ENCODE measurements around the gene COL28A1.

COL28A1 gene

DNA sequence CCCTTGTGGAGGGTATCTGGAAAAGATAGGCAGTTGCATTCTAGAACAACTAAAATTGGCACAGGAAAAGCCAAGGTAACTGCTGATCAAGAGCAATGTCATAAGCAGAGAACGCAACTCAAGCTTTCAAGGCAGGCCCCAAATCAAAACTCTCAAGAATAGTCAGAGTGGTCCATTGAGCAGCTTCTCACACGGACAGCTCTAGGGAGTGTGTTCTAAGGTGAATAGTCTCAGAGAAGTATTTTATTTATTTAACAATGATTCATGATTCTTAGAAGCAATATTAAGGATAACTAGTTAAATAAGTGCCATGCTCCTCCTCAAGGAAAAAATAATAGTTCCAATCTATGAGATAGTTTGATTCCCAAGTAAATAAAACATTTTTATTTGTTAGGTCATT lies 83.0 kb downstream of the COL28A1 start:
- no peak for DNase-seq

GRCh38 chr7:7452119-7452518 lies 83.6 kb downstream of the COL28A1 start:
- DNase-seq, result no peak

DNA sequence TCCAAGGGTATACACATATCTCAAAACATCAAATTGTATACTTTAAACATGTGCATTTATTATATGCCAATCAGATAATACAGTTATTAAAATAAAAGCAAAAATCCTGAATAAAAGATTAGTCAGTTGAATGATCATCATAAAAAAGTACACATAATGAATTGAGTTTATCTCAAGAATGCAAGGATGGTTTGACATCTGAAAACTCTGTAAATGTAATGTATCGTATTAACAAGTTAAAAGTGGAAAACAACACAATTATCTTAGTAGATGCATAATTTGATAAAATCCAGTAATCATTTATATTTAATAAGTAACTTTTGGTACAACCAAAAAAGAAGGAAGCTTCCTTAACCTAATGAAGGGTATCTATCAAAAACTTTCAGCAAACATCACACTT lies 86.6 kb downstream of the COL28A1 start:
- DNase-seq, result no peak

- no peak for DNase-seq
Observed at GRCh38 chr7:7446616-7447015, 89.1 kb downstream of the COL28A1 start.

GRCh38 chr7:7443806-7444350 lies 91.8 kb downstream of the COL28A1 start:
- DNase-seq, result no peak

- DNase-seq, result no peak
Observed at GRCh38 chr7:7439564-7439963, 96.1 kb downstream of the COL28A1 start.

- no peak for DNase-seq
Observed at GRCh38 chr7:7438851-7439250, 96.8 kb downstream of the COL28A1 start.

DNA sequence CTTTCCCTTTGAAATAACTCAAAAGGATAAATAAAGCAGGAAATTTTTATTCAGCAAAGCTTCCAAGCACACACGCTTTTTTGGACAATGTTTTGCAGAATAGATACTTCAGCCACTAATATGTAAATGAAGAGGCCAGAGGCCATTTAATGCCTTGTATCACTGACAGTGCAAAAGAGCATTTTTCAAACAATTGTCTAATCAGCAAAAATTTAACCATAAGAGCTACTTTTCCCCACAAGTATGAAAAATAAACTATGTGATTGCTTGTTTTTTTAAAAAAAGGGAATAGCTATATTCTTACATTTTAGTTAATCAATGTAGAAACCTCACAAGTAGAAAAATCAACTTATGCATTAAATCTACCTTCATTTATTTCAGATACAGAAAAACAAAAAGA lies 99.7 kb downstream of the COL28A1 start:
- no peak for DNase-seq

DNA sequence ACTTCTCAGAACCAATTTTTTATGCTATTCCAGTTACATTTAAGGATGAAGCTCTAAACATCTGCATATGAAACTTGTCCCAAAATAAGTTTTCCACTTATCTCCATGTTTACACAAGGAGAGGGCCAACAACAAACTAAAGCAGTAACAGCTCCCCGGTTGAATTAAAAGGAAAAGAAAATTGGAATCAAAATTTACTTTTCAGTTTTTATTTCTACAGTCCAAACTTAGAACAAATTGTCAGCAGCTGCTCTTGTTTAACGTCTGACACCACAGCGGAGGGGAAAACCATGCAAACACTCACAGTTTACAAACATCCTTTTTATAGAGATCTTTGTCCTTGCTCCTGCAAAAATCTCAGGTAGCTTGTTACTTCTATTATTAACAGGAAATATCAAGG lies 101.3 kb downstream of the COL28A1 start:
- no peak for DNase-seq

GRCh38 chr7:7433811-7434210 lies 101.9 kb downstream of the COL28A1 start:
- DNase-seq, result no peak

DNA sequence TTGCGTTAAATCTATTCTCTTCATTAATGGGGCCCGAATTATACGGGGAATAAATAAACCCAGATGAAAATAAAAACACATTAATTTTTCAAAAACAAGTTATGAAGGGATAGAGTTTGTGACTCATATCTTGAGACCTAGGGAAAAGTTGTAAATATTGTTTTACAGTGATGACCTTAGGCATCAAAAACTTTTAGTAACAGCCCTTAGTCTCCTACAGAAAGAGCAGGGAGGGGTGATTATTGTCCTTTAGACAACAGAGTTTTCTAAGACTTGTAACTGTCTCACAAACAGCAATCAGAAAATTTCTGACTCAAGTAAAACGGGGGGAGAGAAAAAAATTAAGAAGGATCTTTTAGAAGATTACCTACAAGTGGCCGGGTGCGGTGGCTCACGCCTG lies 102.7 kb downstream of the COL28A1 start:
- no peak for DNase-seq

DNA sequence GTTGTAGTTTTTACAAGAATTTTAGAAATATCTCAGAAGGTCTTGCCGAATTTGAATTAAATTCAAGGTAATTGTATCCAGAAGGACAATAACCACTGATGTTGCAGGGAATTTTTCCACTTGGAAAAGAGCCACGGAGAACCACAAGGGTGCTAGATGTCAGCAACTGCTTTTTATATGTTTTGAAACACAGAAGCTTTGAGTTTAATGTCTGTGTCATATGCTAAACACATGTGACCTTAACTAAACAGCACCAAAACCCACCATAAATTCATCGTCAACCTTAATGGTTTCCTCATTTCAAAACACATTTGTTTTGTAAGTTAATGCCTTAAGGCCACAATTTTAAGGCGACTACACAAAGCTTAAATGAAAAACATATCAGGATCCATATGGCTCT lies 106.9 kb downstream of the COL28A1 start:
- no peak for DNase-seq

DNA sequence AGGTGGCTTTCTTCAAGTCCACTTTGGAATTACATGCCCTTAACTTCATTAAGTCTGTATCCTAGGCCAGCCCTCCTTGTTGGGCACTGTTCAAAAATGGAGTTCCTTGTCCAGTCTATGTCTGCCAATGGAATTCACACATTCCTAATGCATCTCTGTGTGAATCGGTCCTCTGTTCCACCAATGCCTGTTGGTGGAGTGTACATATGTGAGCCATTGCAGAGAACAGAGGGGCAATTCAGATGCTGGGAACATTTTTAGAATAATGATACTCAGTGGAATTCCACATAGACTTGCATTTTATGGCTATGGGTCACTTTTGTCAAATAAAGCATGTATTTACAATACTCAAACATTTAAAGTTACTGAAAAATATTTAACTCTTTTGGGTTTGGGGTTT lies 108.3 kb downstream of the COL28A1 start:
- DNase-seq, result no peak

- DNase-seq, result no peak
Observed at GRCh38 chr7:7426676-7427075, 109.0 kb downstream of the COL28A1 start.

- no peak for DNase-seq
Observed at GRCh38 chr7:7425321-7425720, 110.4 kb downstream of the COL28A1 start.

DNA sequence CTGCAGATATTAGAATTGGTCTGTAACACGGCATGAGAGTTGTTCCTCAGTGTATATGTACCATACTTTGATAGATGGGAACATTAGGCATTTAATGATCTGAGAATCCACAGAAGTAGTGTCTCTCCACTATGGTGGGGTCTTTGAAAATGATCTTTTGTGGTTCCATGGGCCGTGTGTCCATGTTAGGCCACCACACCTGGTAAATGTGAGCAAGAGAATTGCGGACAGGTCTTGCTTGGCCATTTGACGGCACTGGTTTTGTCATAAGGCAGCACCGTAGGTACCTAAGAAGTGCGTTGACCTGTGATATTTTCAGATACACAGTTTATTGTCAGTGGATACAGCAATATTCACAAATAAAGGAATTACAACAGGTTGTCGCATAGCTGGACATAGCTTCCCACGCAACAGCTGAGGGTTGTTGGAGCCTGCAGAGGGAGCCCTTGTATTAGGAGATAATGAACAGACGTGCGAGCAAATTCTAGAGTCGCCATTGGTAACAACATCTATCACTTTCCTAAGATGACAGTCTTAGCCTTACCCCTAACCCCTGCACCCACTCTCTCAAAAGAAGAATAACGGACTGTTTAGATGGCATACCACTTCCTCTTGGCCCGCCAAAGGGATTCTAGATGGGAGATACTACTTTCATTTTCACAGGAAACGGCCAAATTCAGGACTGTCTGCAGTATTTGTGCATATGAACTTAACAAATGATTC lies 111.4 kb downstream of the COL28A1 start:
- DNase-seq, result peak; percentile 18 to 75

GRCh38 chr7:7422641-7423040 lies 113.0 kb downstream of the COL28A1 start:
- DNase-seq, result no peak

DNA sequence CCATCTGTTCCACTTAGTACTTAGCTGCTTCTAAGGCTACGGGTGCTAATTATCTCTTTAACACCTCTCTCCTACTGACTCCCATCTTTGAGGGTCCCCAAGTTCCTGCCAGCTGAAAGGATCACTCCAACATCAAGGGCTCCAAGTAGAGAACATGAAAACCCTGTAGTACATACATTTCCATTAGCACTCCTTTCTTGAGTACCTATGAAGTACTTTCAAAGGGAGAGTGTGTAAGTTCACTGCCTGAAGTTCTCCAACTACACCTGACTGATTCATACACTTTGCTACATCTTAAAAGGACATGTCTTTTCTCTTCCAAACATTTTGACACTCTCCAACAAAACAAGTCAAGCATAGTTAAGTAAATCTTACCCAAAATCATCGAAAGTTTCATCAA lies 113.8 kb downstream of the COL28A1 start:
- no peak for DNase-seq

DNA sequence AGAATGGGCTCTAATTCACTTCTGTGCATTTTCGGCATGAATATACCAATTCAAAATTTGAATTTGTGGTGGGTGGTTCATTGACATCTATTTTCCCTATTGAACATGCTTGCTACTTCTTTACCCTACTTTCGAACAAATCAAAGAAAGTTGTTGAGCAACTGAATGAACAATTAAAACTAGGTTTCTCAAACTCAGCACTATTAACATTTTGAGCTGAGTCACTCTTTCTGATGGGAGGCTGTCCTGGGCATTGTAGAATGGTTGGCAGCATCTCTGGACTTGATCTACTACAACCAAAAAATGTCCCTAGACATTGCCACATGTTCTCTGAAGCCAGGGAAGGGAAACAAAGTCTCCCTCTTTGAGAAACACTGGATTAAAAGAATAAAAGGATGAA lies 116.7 kb downstream of the COL28A1 start:
- no peak for DNase-seq

- no peak for DNase-seq
Observed at GRCh38 chr7:7417851-7418250, 117.8 kb downstream of the COL28A1 start.

- DNase-seq, result no peak
Observed at GRCh38 chr7:7417414-7417813, 118.3 kb downstream of the COL28A1 start.

- DNase-seq, result peak in 1 of 2 experiments; percentile 22
Observed at GRCh38 chr7:7416031-7416858, 119.4 kb downstream of the COL28A1 start.

GRCh38 chr7:7414791-7415603 lies 120.7 kb downstream of the COL28A1 start:
- DNase-seq, result no peak

All from NCI-H526 (cell line).